Hematopoietic multipotent progenitor cell treated with erythropoietin and hydrocortisone succinate and interleukin-3 and kit ligand, for 17 days (in vitro differentiated cells): ENCODE measurements around the gene PCDH9.

Experiments
- DNase-seq: peaks from one replicate; pipeline ENCODE4 v3.0.0-alpha.2; 2015; ENCODE audit warnings: low spot score

PCDH9 gene

GRCh38 chr13:67161176-67161575 lies 69.0 kb downstream of the PCDH9 start:
- DNase-seq = no peak

- DNase-seq = no peak
Measured at GRCh38 chr13:67158903-67159302, 71.2 kb downstream of the PCDH9 start.

DNA sequence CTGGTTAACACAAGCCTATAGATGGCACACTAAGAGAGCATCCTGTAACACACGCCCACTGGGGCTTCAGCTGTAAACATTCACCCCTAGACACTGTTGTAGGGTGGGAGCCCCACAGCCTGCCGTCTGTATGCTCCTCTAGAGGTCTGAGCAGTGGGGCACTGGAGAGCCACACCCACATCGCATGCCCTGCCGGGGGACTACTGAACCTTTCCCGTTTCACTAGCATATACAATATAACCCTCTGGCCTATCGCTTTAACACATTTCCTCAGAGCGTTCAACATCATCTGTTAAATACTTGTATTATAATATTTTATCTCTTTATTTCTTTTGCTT lies 73.4 kb downstream of the PCDH9 start:
- DNase-seq = no peak

- no peak for DNase-seq
Measured at GRCh38 chr13:67155898-67156722, 74.0 kb downstream of the PCDH9 start.

GRCh38 chr13:67152085-67152484 lies 78.1 kb downstream of the PCDH9 start:
- DNase-seq = no peak

DNA sequence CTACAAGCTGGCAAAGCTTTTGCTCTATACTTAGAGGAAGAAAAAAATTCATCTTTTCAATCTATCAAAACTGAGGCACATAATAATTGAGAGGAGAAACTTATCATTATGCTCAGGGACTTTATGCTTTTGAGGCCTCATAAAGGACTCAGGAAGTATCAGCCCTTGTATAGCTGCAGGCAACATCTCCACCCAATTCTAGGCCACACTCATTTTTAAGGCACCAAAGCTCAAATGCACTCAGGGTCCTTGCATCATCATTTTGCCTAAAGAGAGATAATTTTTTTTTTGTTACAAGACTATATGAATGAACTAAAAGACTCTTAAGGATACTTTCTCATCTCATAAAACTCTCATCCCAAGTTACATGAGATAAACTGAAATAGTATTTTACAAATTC lies 78.5 kb downstream of the PCDH9 start:
- no peak for DNase-seq

- DNase-seq = no peak
Measured at GRCh38 chr13:67150608-67151007, 79.5 kb downstream of the PCDH9 start.

DNA sequence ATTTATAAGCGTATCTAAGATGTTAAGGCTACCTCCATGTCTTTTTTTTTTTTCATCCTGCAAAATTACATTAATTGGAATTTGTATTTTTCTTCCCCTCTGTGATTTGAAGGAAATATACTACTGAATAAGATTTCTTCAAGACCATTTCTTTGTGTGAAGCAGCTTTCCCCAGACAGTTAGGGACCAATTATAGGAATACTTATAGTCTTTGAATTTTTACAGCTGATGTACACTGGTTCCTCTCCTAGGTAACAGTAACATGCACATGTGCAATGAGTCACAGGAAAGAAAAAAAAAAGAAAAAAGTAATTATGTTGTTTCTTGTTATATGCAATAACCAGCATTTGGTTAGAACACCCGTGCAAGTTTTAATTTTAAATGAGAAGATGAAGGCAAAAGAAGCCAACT lies 82.0 kb downstream of the PCDH9 start:
- DNase-seq = no peak

- no peak for DNase-seq
Measured at GRCh38 chr13:67147342-67148133, 82.6 kb downstream of the PCDH9 start.

- DNase-seq = no peak
Measured at GRCh38 chr13:67146523-67147130, 83.5 kb downstream of the PCDH9 start.

GRCh38 chr13:67145950-67146349 lies 84.2 kb downstream of the PCDH9 start:
- no peak for DNase-seq

GRCh38 chr13:67143544-67144115 lies 86.5 kb downstream of the PCDH9 start:
- no peak for DNase-seq

DNA sequence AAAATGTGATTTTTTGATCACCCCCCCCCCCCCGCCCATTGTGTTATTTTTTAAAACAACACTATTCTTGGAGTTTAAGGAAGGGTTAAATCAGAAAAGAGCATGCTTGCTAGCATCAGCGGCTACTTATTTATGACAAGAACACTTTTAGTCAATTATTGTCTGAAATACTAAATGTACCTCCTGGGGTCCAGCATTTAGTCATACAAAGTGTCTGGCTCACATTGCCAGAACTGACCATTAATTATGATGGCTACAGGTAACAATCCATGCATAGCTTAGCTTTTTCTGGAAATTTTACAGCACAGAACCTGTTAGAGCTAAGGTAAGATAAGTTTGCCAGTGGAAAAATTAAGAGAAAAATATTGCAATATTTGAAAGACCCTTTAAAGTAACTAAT lies 90.1 kb downstream of the PCDH9 start:
- no peak for DNase-seq

GRCh38 chr13:67139551-67139950 lies 90.6 kb downstream of the PCDH9 start:
- DNase-seq = no peak

GRCh38 chr13:67138970-67139369 lies 91.2 kb downstream of the PCDH9 start:
- no peak for DNase-seq

DNA sequence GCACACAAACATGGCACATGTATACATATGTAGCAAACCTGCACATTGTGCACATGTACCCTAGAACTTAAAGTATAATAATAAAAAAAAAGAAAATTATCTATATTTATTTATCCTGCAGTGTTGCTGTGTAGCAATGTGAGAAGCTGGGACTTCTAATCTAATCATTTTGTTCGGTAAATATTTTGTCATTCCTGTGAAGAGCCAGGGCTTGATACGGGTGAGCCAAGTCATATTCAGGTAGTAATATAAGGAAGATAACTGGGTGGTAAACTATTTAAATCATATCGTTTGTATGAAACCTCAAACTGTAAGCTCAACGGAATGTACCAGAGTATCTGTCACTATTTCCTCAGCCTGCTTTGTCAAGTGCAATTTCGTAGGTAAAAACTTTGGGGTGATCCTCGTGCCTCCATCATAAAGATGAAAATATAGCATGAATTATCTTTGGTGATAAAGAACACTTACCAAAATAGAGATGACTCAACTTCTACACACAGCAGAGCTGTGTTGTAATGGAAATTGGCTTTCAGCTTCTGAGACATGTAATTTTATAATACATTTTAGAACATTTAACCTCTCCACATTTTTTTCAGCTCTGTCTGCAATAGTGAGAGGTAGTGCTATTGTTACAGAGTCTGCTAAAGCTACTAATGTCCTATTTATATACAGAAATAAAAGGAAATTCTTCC lies 92.9 kb downstream of the PCDH9 start:
- DNase-seq = no peak

GRCh38 chr13:67136157-67136556 lies 94.0 kb downstream of the PCDH9 start:
- DNase-seq = no peak

GRCh38 chr13:67135356-67135755 lies 94.8 kb downstream of the PCDH9 start:
- DNase-seq = no peak

DNA sequence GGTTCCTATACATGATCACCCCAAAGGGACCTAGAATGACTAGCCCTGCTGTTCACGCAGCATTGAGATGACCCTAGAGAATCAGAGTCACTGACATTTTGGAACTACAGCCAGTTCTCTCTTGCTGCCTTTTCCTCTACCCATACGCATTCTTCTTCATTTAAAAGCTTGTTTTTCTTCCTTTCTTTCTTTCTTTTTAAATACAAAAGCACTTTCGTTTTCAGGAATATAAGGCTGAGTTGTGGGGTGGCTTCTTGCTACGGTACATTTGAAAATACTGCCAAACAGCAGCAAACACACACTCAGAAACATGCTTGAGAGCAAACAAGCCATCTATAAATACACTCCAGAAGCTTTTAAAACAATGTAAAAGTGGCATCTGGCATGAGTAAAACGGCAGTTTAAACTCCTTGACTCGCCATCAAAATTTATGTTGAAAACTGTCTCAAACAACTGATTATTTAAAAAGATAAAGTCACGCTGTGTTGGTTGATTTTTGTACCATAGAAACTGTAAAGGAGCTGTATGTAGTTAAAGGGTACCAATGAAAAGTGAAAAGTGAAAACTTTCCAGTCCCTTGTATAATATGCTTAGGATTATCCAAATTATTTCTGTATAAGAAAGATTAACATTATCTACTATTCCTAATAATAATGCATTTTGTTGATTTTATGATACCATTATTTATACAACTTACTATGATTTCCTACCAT lies 95.6 kb downstream of the PCDH9 start:
- DNase-seq = no peak

- no peak for DNase-seq
Measured at GRCh38 chr13:67133476-67133875, 96.7 kb downstream of the PCDH9 start.

DNA sequence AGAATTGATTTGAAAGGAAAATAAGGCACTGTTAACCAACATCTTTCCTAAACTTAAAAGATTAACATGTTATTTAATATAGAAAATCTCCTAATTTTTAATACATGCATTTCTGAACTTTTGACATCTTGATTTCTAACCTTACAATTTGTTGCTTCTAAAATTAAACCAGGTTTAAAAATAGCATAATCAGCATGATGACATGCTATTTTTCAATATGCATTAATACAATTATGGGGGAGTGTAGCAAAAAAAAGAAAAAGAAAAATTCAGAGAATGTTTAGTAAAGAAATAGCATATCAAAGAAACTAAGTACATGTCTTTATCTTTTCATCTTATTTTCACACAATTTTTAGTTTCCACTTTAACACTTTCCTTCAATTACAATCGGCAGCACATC lies 98.7 kb downstream of the PCDH9 start:
- no peak for DNase-seq

GRCh38 chr13:67130444-67130843 lies 99.7 kb downstream of the PCDH9 start:
- DNase-seq = no peak
